Measurements from ENCODE around the gene TMEM242. TPM values are rescaled to one million over a fixed set of nuclear protein-coding genes. Genes with fewer than 3 reads are reported as not detected.
A peak's percentile ranks its signal among the peaks of the same experiment; 100 is the strongest.

The TMEM242 gene
- total RNA-seq, 4 donors from 2014 or later = 3.5 to 13.6 (median 5.2) TPM

GRCh38 chr6:157276731-157277130 lies 46.6 kb downstream of the TMEM242 start:
- TF ChIP-seq CTCF (IDR thresholded peaks at IDR 0.05) = no peak
- DNase-seq (ENCODE audit: low spot score) = no peak
- ATAC-seq (ENCODE audit: low FRiP score) = no peak

DNA sequence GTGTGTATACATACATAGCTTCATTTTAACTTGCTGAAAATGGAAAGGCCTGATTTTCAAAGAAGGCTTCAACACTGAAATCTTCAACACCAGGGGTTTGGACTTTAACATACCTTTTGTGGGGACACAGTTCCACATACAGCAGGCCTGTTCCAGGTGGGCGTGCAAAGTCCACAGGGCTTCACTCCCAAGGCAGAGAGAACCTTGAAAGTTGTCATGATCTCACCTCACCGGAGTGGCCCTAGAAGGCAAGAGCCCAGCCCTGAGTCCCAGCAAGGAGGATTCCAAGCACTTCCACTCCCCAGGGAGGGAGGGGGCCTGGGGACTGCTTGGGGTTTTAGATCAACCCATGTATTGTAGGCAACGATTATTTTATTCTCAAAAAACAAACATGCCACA lies 47.2 kb downstream of the TMEM242 start:
- no peak for TF ChIP-seq CTCF (IDR thresholded peaks at IDR 0.05)
- ATAC-seq (ENCODE audit: low FRiP score) (no peak), DNase-seq (ENCODE audit: low spot score) (peak; percentile 11)

- TF ChIP-seq CTCF (IDR thresholded peaks at IDR 0.05) = peak in 2 of 3 donors; percentile 83 to 93
- peak; percentile 94 for ATAC-seq (ENCODE audit: low FRiP score)
- DNase-seq (ENCODE audit: low spot score) = peak; percentile 70
These were observed 48.7 kb downstream of the TMEM242 start for GRCh38 chr6:157274471-157275226.

- TF ChIP-seq CTCF (IDR thresholded peaks at IDR 0.05) = no peak
- DNase-seq (ENCODE audit: low spot score) (peak; percentile 35), ATAC-seq (ENCODE audit: low FRiP score) (peak; percentile 61)
These were observed 49.4 kb downstream of the TMEM242 start for GRCh38 chr6:157273756-157274470.

GRCh38 chr6:157272866-157273755 lies 50.2 kb downstream of the TMEM242 start:
- ATAC-seq (ENCODE audit: low FRiP score) (no peak), DNase-seq (ENCODE audit: low spot score) (no peak)
- no peak for TF ChIP-seq CTCF (IDR thresholded peaks at IDR 0.05)

GRCh38 chr6:157272372-157272771 lies 50.9 kb downstream of the TMEM242 start:
- no peak for ATAC-seq (ENCODE audit: low FRiP score)
- DNase-seq (ENCODE audit: low spot score) = no peak
- TF ChIP-seq CTCF (IDR thresholded peaks at IDR 0.05) = no peak

All from omental fat pad (tissue), 4 donors.